GM19043 (cell line): Measurements from ENCODE around the gene NF1.
"Not testable (repeated sequence)": the region's sequence is repeated elsewhere in the genome, so short reads cannot be mapped to it uniquely, and the experiment has no call there.

Experiments
- ATAC-seq: cut with Tn5 transposase; IDR thresholded peaks from one replicate; pipeline ENCODE4 v1.9.1; 2021; ENCODE audit warnings: low read depth; ENCODE audit not compliant: unreplicated experiment

The NF1 gene

DNA sequence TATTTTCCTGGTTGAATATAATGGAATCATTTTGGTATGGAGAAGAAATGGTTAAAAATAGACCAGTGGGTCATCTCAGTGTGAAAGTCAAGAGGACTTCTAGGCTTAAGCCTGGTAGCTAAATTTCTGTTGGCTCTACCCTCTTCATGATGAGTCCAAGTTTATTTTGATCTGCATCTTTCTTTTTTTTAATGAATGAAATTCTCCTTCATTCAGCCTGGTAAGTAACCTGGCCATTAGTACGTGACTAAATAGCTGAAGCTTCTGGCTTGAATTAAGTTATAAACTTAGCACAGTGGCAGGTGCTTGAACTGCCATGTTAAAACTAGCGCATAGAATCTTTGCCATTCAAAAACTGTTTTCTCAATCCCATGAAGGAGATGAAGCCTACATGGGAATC is 28.0 kb downstream of the NF1 start:
- no peak for ATAC-seq

DNA sequence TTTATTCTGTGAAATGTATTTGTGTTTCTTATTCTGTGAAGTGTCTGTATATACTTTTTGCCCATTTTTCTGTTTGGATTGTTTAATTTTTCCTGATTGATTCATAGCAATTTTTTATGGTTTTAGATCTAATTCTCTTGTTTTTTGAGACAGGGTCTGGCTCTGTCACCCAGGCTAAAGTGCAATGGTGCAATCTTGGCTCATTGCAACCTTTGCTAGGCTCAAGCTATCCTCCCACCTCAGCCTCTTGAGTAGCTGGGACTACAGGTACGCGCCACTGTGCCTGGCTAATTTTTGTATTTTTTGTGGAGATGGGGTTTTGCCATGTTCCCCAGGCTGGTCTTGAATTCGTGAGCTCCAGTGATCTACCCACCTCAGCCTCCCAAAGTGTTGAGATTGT is 31.5 kb downstream of the NF1 start:
- no peak for ATAC-seq

DNA sequence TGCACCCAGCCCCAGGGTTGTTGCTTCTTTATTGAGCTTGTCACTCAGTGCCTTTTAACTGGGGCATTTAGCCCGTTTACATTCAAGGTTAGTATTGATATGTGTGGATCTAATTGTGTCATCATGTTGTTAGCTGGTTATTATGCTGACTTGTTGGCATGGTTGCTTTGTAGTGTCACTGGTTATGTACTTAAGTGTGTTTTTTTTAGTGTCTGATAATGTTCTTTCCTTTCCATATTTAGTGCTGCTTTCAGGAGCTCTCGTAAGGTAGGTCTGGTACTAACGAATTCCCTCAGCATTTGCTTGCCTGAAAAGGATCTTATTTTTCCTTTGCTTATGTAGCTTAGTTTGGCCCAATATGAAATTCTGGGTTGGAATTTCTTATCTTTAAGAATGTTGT is 33.5 kb downstream of the NF1 start:
- ATAC-seq: no peak

DNA sequence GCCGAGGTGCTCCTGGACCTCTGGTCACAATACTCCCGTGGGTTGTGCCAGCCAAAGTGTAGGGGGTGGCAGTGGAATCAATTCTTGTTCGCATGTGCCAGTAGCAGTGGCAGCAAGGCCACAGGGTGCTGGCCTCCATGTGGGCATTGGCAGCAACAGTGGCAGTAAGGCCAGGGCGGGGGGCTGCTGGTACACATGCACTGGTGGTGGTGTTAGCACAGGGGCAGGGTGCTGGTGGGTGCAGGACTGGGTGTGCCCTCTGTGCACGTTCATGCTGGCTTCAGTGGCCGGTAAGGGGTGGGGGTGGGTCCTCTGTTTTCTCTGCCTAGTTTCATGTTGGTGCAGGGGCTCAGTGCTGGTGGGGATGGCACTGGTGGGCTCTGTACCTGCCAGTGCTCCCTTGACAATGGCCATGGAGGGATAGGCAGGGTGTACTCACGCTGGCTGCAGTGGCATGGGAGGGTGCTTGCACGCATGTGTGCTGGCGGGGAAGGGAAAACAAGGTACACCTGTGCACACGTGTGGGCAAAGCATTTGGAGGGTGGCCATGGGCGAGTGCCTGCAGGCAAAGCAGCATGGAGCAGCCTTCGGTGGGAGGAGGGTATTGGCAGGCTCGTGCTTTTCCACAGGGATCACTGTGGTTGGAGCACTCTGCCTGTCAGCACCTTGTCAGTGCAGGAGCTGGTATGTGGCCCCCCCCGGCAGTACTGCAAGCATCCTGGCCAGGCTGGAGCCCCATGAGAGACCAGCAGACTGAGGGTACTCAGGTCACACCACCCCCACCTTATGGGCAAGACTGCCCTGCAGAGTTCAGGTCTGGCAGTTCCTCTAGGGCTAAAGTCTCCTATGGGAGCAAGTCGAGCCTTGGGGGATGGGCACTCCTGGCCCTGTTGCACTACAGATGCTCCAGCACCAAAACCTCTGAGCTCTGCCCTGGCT is 35.8 kb downstream of the NF1 start:
- no peak for ATAC-seq

DNA sequence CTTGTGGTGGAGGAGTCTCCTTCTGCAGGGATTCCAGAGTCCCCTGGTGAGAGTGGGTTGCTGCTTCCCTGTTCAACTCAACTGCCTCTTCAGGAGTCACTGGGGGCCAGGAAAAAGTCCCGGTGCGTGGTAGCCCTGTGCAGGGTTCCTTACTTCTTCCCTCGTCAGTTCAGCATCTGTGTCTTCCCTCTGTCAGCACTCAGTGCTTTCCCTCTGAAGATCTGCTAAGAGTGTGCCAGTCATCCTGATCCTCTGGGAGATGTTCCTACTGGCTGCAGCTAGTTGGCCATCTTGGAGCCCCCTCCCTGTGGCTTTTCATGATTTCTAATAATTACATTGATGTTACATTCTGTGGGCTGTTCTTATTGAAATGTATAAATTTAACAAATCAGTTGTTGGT is 36.5 kb downstream of the NF1 start:
- ATAC-seq: no peak

DNA sequence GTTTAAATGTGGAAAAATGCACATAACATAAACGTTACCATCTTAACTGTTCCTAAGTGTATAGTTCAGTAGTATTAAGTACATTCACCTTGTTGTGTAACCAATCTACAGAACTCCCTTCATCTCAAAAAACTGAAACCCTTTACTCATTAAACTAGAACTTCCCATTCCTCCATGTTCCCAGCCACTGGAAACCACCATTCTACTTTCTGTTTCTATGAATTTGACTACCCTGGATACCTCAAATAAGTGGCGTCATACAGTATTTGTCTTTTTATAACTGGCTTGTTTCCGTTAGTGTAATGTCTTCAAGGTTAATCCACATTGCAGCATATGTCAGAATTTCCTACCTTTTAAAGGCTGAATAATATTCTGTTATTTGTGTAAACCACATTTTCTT is 38.2 kb downstream of the NF1 start:
- ATAC-seq: no peak

DNA sequence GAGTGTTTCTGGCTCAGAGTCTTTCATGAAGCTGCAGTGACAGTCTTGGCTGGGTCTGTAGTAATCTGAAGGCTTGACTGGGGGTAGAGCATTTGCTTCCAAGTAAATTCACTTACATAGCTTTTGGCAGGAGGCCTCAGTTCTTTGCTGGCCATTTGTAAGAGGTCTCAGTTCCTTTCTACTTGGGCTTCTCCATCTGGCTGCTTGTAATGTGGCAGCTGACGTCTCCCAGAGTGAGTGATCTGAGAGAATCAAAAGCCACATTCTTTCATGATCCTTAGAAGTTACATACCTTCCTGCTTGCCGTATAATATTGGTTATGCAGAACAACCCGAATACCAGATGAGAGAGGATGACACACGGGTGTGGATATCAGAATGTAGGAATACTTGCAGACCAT is 39.8 kb downstream of the NF1 start:
- no peak for ATAC-seq

DNA sequence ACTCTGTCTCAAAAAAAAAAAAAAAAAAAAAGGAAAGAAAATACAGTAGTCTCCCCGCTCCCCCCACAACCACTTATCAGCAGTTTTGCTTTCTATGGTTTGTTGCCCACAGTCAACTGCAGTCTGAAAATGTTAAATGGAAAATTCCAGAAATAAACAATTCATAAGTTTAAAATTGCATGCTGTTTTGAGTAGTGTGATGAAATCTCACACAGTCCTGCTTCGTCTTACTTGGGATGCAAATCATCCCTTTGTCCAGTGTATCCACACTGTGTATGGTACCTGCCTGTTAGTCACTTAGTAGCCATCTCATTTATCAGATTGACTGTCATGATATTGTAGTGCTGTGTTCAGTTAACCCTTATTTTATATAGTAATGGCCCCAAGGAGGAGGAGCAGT is 41.5 kb downstream of the NF1 start:
- ATAC-seq: no peak

DNA sequence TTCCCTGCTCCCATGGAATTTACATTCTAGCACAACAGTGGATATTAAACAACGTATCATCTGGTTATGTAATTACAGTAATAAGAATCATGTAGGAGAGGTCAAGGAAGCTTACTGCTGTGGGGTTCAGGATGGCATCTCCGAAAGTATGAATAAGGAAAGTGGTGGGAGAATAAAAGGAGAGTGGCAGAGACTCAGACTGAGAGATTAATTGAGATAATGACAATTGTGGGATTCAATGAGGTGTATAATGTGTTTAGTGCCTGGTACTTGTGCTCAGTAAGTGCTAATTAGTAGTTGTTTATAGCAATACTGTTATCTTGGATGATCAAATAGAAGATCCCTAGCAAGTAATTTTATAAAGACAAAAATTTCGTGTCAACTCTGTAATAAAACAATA is 45.3 kb downstream of the NF1 start:
- ATAC-seq: no peak

DNA sequence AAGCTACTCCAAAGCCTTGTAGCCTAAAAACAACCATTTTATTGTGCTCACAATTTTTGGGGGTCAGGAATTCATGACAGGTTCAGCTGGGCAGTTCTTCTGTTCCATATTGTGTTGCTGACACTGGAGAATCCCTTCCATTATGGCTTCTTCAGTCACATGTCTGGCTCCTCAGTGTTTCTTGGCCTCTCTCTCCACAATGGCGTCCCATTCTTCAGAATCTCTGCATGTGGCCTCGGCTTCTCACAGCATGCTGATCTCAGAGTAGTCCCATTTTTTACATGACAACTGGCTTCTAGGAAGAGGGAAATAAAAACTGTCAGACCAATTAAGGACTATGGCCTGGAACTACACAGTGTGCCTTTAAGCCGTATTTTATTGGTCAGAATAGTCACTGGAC is 49.7 kb downstream of the NF1 start:
- no peak for ATAC-seq

DNA sequence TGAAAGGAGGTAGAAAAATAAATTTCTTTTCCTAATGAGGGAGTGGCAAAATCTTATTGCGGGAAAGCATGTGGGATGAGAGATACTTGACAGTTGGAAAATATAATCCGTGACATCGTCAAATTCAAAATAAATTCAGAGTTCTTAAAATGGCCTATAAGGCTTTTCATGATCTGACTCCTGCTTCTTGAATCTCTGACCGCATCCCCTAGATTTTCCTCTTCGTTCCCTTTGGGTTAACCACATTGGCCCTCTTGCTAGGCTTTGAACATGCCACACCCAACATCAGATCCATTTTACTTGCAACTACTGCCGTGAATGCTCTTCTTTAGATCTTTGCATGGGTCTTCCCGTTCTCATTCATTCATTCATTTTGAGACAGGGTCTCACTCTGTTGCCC is 50.1 kb downstream of the NF1 start:
- ATAC-seq: no peak

DNA sequence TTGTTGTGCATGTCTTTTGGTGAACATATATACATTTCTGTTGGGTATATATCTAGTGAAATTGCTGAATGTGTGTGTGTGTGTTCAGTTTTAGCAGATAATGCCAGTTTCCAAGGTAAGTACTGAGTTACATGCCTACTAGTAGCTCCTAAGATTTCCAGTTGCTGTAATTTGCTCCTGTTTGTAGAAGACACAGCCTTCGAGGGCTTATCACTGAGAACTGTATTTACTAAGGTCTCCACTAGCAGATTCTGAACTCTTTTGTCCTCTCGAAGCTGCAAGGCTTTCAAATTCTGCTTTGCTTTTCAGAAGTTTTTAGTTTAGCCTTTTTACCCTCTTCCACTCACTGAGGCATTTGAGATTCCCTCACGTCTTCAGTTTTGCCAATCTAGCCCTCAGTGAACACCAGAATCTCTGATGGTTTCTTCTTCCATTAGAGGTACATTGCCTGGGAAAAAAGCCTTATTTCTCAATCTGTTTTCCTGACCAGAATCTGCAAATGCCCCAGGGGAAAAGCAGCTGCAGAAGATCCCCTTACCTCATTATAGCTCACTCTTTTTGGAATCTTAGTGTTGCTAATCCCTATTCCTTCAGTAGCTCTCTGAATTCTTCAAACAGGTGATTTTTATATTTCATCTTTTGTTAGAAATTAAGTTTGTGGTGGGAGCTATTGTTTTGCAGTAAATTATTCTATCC is 52.9 kb downstream of the NF1 start:
- ATAC-seq: no peak

DNA sequence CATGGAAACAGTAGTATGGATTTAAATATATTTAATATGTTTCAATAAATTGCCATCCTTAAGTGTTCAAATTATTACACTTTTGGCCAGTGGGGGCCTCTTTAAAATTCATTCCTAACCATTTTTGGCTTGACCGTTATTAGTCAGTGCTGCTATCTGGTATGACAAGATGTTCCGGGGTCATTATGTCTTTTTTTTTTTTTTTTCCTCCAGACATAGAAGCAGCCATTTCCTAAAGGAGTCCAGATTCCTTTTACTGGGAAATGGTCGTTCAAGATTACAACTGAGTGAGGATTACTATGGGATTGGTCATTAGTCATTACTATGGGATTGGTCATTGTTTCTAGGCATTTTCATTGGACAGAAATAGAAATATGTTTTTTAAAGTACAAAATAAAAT is 53.4 kb downstream of the NF1 start:
- no peak for ATAC-seq

DNA sequence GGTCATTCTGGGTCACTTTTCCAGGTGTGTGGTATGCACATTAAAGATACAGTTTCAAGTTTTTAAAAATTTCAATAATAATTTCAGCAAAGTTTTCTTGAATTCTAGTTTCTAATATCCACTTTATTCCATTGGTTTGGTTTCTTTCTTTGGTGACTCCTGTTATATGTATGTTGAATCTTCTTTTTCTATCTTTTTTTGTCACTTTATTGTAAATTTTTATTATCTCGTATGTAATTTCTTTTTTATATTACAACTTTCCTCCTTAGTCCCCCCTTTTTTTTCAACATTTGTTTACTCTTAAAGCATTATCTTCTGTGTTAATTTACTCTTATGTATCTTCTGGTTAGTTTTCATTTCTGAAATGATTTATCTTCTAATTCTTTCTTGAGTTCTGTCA is 57.5 kb downstream of the NF1 start:
- ATAC-seq: no peak

DNA sequence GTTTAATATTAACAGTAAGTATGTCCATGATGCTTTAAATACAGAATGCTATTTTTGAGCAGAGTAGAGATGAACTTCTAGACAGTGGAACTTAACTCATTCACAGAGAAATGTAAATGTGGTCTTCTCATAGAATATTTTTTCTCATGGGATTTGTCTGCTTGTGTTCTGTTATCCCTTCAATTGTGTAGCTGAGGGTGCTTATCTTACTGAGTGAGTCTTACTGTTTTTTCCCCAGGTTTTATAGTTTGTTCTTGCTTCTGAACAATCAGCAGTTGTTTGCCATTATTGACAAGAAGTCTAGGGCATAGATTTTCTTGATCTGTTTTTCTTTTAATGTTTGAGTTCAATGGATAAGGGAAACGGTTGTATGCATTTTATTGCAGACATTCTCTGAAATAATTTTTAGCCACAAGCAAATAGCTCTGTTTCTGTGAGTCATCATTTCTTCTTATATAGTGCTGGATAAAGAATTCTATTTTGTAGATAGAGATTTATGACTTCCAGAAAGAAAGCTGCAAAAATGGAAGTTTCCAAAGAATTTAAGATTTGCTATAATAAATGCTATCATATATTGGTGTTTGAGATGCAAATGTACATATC is 60.5 kb downstream of the NF1 start:
- no peak for ATAC-seq

DNA sequence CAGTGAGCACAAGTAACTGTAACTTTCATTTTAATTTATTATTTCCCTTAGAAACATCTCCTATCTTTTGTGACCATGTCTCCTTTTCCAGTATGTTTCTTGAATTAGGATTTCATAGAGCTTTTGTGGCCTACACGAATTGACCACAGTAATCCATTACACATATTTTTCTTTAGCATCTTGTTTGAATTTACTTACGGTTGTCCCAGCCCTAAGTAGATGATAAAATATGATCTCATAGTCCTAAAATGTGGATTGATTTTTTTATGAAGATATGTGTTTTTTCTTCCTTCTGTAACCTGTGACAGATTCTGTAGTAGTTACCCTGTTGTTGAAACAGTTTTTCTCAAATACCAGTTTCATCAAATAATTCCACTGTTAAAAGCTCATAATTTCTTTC is 61.5 kb downstream of the NF1 start:
- no peak for ATAC-seq

DNA sequence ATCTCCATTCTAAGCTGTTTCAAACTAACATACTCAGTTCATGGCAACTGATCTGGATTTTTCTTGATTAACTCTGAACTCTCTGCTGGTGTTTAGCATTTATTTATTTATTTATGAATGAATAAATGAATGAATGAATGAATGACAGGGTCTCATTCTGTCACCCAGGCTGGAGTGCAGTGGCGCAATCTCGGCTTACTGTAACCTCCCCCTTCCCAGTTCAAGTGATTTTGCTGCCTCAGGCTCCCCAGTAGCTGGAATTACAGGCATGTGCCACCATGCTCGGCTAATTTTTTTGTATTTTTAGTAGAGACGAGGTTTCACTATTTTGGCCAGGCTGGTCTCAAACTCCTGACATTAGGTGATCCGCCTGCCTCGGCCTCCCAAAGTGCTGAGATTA is 62.1 kb downstream of the NF1 start:
- not testable (repeated sequence) for ATAC-seq

DNA sequence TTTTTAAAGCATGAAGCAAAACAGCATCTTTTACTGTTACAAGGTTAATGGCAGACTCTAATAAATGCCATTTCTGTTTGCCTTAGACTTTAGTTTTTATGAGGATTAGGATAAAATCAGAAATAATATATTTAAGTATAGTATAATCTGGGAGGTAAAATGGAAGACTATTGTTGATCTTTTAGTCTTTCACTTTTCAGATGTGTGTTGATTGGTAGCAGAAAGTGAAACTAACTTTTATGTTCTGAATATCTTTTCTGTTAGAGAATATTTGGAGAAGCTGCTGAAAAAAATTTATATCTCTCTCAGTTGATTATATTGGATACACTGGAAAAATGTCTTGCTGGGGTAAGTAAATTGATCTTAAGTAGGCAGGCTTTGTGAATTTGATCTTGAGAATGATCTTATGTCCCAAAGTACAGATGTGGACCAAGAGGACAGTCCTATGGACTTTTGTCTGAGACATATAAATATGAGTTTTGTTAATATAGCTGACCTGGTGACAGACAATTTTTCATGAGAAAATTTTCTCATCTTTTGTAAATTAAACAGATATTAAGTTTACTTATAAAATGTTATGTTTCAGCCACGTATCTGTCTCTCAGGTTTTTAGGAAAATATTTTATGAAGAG is 64.1 kb downstream of the NF1 start:
- ATAC-seq: no peak

DNA sequence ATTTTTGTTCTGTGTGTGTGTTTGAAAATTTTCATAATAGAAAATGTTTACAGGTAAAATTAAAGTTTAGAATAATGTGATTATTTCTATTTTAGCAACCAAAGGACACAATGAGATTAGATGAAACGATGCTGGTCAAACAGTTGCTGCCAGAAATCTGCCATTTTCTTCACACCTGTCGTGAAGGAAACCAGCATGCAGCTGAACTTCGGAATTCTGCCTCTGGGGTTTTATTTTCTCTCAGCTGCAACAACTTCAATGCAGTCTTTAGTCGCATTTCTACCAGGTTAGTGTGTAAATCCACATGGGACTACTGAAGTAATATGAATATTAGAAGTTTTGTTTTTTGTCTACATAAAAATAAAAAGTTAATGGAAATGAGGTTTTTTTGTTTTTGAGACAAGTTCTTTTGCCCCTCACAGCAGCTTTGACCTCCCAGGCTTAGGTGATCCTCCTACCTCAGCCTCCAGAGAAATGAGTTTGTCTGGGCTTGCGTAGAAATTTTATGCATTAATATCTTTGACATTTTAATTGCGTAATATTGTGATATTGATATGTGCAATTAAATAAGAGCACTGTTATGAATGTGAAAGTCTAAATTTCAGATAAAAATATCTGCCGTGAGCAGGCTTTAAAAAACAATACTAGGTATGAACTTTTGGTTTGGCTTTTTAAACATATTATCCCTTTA is 68.5 kb downstream of the NF1 start:
- no peak for ATAC-seq

DNA sequence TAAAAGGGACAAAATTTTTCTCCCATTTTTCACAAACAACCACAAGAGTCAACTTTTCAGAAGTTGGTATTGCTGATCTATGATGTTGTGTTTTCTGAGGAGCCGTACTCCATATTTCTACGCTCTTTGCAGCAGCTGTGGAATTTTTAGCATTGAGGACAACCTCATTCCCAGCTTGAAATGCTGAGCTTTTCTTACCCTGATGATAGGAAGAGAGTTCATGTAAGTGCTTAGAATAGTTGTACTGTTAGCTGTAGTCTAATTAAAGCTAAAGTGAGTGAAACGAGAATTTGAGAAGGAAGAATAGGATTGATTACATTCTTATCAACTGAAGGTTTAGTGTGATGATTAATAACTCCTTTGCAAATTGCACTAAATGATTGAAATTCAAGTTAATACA is 72.3 kb downstream of the NF1 start:
- no peak for ATAC-seq

DNA sequence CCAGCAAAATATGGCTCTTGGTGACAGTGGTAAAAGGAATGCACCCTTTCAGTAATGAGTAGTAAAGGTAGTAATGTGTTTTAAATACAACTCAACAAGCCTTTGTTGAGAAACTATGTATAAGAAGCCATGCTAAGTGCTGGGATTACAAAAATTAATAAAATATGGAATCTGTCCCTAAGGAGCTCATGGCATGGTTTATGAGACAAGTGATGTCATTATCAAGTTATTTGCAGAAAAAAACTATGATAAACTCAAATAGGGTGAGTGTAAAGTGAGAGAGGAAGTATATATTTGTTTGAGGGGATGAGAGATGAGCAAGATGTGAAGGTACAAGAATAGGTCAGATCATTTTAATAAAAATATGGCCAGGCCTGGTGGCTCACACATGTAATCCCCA is 76.9 kb downstream of the NF1 start:
- no peak for ATAC-seq
